Smooth muscle cell (in vitro differentiated cells): Measurements from ENCODE around the gene CDH23. TPM values are rescaled to one million over a fixed set of nuclear protein-coding genes. Genes with fewer than 3 reads are reported as not detected.

Experiments
- DNase-seq: peaks from one replicate; lab custom pipeline; 2025; ENCODE audit not compliant: unreplicated experiment; lab: John Stamatoyannopoulos, UW
- H2AFZ ChIP-seq: fragments of 200-600 bp; sonication (generic); 2 replicates; pipeline ENCODE4 v1.6.0; 2016; ENCODE audit warnings: antibody characterized with exemption, low read depth, mild to moderate bottlenecking
- H3F3A ChIP-seq: fragments of 200-600 bp; sonication (generic); 2 replicates; pipeline ENCODE4 v1.6.0; 2017; ENCODE audit warnings: antibody characterized with exemption, low read depth
- H3K27ac ChIP-seq: fragments of 200-600 bp; sonication (generic); 2 replicates; pipeline ENCODE4 v1.5.1; 2016; ENCODE audit warnings: low read depth, mild to moderate bottlenecking
- H3K27me3 ChIP-seq: fragments of 200-600 bp; sonication (generic); 2 replicates; pipeline ENCODE4 v1.6.1; 2016; ENCODE audit warnings: low read depth, mild to moderate bottlenecking
- H3K36me3 ChIP-seq: fragments of 200-600 bp; sonication (generic); 2 replicates; pipeline ENCODE4 v1.5.1; 2016; ENCODE audit warnings: low read depth
- H3K4me1 ChIP-seq: fragments of 200-600 bp; sonication (generic); 2 replicates; pipeline ENCODE4 v1.5.1; 2016; ENCODE audit warnings: low read depth
- H3K4me2 ChIP-seq: fragments of 200-600 bp; sonication (generic); 2 replicates; pipeline ENCODE4 v1.6.0; 2016; ENCODE audit warnings: mild to moderate bottlenecking
- H3K4me3 ChIP-seq: fragments of 200-600 bp; sonication (generic); 2 replicates; pipeline ENCODE4 v1.5.1; 2016; ENCODE audit warnings: mild to moderate bottlenecking
- H3K79me2 ChIP-seq: fragments of 200-600 bp; sonication (generic); 2 replicates; pipeline ENCODE4 v1.6.0; 2016; ENCODE audit warnings: low read depth, mild to moderate bottlenecking
- H3K9ac ChIP-seq: fragments of 200-600 bp; sonication (generic); 2 replicates; pipeline ENCODE4 v1.6.0; 2016; ENCODE audit warnings: low read depth
- H3K9me3 ChIP-seq: fragments of 200-600 bp; sonication (generic); replicated peaks from 2 replicates; pipeline ENCODE4 v1.5.1; 2016; ENCODE audit warnings: low read depth
- H4K20me1 ChIP-seq: fragments of 200-600 bp; sonication (generic); 2 replicates; pipeline ENCODE4 v1.6.0; 2016; ENCODE audit warnings: low read depth
- CTCF ChIP-seq: fragments of 200-600 bp; sonication (generic); IDR thresholded peaks from 2 replicates; pipeline ENCODE4 v1.5.1; 2017; ENCODE audit warnings: borderline replicate concordance, mild to moderate bottlenecking, antibody characterized with exemption; ENCODE audit not compliant: insufficient read depth, poor library complexity, severe bottlenecking
- WGBS: methylation state at CpG from one replicate; pipeline ENCODE4 v1.1.7; 2016; ENCODE audit warnings: low lambda C conversion rate; 5-methylcytosine and 5-hydroxymethylcytosine counted together
- polyA plus RNA-seq: library from polyadenylated mRNA; unstranded; fragments of >200 nt; fragmentation: Nextera tagmentation; extraction: Ambion mirVana; gene quantifications from 2 replicates; pipeline ENCODE4 v1.2.1, GENCODE V29; 2016
- total RNA-seq: library from RNA; depleted of rRNA; stranded (reverse); fragments of >200 nt; gene quantifications from 2 replicates; pipeline ENCODE4 v1.2.3, GENCODE V29; 2014

Gene CDH23
- total and polyA plus RNA-seq, 2 experiments from 2014 or later: 0.99 to 2.5 TPM

DNA sequence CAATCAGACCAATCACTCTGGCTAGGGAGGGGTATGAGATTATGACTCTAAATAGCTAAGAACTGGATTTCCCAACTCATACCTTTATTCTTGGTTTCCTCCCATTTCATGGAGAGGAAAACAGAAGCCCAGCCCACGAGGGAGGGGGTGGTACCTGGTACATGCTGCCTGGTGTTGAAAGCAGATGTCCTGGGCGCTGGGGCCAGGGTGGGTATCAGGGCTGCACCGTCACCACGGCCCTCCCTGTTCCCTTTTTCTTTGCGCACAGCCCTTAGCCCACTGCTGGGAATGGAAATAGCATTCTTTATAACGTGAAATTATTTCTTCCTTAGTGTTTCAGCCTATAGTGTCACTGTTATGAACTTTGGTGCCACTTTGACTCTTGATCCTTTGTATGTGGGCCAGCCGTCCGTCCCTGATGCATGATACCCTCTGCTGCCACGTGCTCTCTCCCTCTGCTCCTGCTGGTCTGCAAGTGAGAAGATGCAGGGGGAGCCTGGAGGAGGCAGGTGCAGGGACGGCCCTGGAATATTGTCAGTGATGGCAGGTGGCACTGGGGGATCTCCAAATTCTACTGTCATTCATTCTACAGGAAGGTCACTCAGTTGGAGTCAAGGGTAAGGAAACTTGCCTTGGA, 158.5 kb downstream of the CDH23 start:
- Histone ChIP-seq H3K9ac (no peak overlapping the region), H2AFZ (no peak overlapping the region), H3K4me1 (no peaks in the 10 kb centered on the region), H3K36me3 (no peaks in the 10 kb centered on the region), H3K4me3 (no peak overlapping the region), H3K4me2 (no peak overlapping the region), H3K9me3 (no peaks in the 10 kb centered on the region), H3K27me3 (peaks cover 47% of the 10 kb centered on the region), H3F3A (no peaks in the 10 kb centered on the region), H3K79me2 (no peaks in the 10 kb centered on the region), H3K27ac (no peak overlapping the region), H4K20me1 (no peaks in the 10 kb centered on the region)
- WGBS: 85% methylated on average over 10 of the region's 10 CpGs
- no peak for TF ChIP-seq CTCF
- no peak for DNase-seq

DNA sequence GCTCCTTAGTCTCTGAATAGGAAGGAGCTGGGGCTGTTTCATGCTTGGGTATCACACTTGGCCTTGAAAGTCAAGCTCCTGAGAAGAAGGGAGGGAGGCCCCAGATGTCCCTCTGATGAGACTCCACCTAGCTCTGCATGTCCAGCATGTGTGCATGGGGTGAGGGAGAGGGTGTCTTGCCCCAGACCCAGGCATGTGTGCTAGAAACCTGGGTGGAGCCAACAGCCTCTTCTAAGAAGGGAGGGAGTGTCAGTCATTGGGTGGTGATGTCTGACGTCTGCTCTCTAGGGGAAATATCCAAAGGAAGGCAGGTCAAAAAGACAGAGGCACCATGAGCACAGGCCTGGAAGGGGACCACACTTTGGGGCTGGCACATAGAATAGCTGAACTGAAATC, 159.0 kb downstream of the CDH23 start:
- no peaks in the 10 kb centered on the region for H3K79me2 ChIP-seq
- TF ChIP-seq CTCF: no peak
- no peak for DNase-seq
- no peak overlapping the region for H3K4me3 ChIP-seq
- H3K27me3 ChIP-seq: peaks cover 49% of the 10 kb centered on the region
- no peak overlapping the region for H3K9ac ChIP-seq
- 74% methylated on average over 1 of the region's 1 CpG for WGBS
- H3K4me2 ChIP-seq: no peak overlapping the region
- no peaks in the 10 kb centered on the region for H3K4me1 ChIP-seq
- no peak overlapping the region for H2AFZ ChIP-seq
- H4K20me1 ChIP-seq: no peaks in the 10 kb centered on the region
- no peaks in the 10 kb centered on the region for H3F3A ChIP-seq
- no peak overlapping the region for H3K27ac ChIP-seq
- no peaks in the 10 kb centered on the region for H3K9me3 ChIP-seq
- no peaks in the 10 kb centered on the region for H3K36me3 ChIP-seq

DNA sequence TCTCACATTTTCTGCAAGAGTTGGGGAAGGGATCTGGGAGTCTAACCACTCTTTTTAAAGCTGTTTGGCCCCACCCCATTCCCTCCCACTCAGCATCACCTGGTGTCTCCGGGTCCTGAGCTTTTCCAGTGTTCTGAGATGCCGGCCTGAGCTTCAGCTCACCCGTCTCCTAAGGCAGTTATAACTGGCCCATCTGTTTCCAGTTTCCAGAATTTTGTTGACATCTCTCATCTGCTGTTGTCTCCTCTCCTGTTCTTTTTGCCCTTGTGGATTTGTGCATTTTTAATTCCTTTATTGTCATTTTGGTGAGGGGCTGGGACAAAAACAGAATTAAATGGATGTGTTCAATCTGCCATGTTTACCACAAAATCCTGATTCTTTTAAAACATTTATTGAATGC, 162.3 kb downstream of the CDH23 start:
- H3K4me1 ChIP-seq: no peaks in the 10 kb centered on the region
- TF ChIP-seq CTCF: no peak
- H3K9me3 ChIP-seq: no peaks in the 10 kb centered on the region
- peaks cover 40% of the 10 kb centered on the region for H3K27me3 ChIP-seq
- H3K79me2 ChIP-seq: no peaks in the 10 kb centered on the region
- H3K4me3 ChIP-seq: no peak overlapping the region
- DNase-seq: no peak
- H3K4me2 ChIP-seq: no peak overlapping the region
- H2AFZ ChIP-seq: no peak overlapping the region
- H3K36me3 ChIP-seq: no peaks in the 10 kb centered on the region
- no peaks in the 10 kb centered on the region for H4K20me1 ChIP-seq
- no peaks in the 10 kb centered on the region for H3F3A ChIP-seq
- 73% methylated on average over 3 of the region's 3 CpGs for WGBS
- no peak overlapping the region for H3K9ac ChIP-seq
- H3K27ac ChIP-seq: no peak overlapping the region

DNA sequence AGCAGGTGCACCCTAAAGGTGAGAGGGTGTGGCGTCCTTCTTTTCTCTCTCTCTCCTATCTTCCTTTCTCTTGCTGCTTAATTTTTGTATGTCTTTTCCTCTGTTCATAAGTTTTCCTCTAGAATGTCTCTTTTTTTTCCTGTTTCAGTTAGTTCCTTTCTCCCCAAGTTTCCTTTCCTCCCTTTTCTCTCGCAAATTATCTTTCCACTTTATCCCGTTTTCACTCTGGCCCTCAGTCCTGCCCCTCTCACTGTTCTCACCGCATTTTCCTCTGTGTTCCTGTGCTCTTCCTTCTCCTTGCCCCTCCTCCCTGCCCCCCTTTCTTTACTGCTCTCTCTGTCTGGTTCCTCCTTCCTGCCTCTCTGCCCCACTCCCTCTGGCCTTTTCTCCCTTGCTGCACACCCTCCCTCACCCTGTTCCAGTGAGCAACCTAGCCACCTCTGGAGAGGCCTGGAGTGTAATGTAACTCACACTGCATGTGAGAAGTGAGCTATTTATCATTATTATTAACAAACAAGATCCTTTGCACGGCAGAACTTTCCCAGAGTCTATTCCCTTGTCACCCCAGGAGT, 164.4 kb downstream of the CDH23 start:
- H3K9ac ChIP-seq: no peak overlapping the region
- no peaks in the 10 kb centered on the region for H3K4me1 ChIP-seq
- H3K27ac ChIP-seq: no peak overlapping the region
- H3K4me2 ChIP-seq: no peak overlapping the region
- 64% methylated on average over 5 of the region's 5 CpGs for WGBS
- no peaks in the 10 kb centered on the region for H3K9me3 ChIP-seq
- no peak for TF ChIP-seq CTCF
- DNase-seq: no peak
- no peak overlapping the region for H3K4me3 ChIP-seq
- H4K20me1 ChIP-seq: no peaks in the 10 kb centered on the region
- no peaks in the 10 kb centered on the region for H3F3A ChIP-seq
- H2AFZ ChIP-seq: no peak overlapping the region
- no peaks in the 10 kb centered on the region for H3K79me2 ChIP-seq
- peaks cover 41% of the 10 kb centered on the region for H3K27me3 ChIP-seq
- no peaks in the 10 kb centered on the region for H3K36me3 ChIP-seq
